Neural cell (in vitro differentiated cells): ENCODE results near the gene LST1. TPM values are rescaled to one million over a fixed set of nuclear protein-coding genes. Genes with fewer than 3 reads are reported as not detected.

Experiments used
- H2AFZ ChIP-seq: fragments of 200-600, 300-800 bp; sonication (generic), shearing (Covaris generic); 2 replicates; pipeline ENCODE4 v1.6.0; 2014; ENCODE audit warnings: low read depth, mild to moderate bottlenecking, antibody characterized with exemption, low read length, moderate library complexity
- H3F3A ChIP-seq: fragments of 200-600 bp; shearing (Covaris generic); 2 replicates; pipeline ENCODE4 v1.6.1; 2016; ENCODE audit warnings: mild to moderate bottlenecking, moderate library complexity, mixed read lengths, antibody characterized with exemption, low read length; ENCODE audit not compliant: insufficient read depth, poor library complexity, severe bottlenecking
- H3K27ac ChIP-seq: fragments of 200-600, 300-800 bp; sonication (generic), shearing (Covaris generic); 2 replicates; pipeline ENCODE4 v1.5.1; 2014; ENCODE audit warnings: mild to moderate bottlenecking, low read length, moderate library complexity
- H3K27me3 ChIP-seq: fragments of 300-800, 200-600 bp; sonication (generic), shearing (Covaris generic); 2 replicates; pipeline ENCODE4 v1.6.0; 2014; ENCODE audit warnings: mild to moderate bottlenecking, low read depth, low read length, moderate library complexity; ENCODE audit not compliant: insufficient read depth
- H3K36me3 ChIP-seq: fragments of 300-800, 200-600 bp; sonication (generic), shearing (Covaris generic); 2 replicates; pipeline ENCODE4 v1.5.1; 2014; ENCODE audit warnings: mild to moderate bottlenecking, antibody characterized with exemption, low read length, moderate library complexity; ENCODE audit not compliant: insufficient read depth
- H3K4me2 ChIP-seq: fragments of 300-800, 200-600 bp; sonication (generic), shearing (Covaris generic); 2 replicates; pipeline ENCODE4 v1.6.0; 2014; ENCODE audit warnings: mild to moderate bottlenecking, low read length
- H3K4me3 ChIP-seq: fragments of 300-800, 200-600 bp; sonication (generic), shearing (Covaris generic); 2 replicates; pipeline ENCODE4 v1.5.1; 2014; ENCODE audit warnings: mild to moderate bottlenecking, low read length, moderate library complexity
- H3K79me2 ChIP-seq: fragments of 200-600 bp; shearing (Covaris generic); replicated peaks from 2 replicates; pipeline ENCODE4 v1.6.0; 2014; ENCODE audit warnings: mild to moderate bottlenecking, low read length, moderate library complexity; ENCODE audit not compliant: insufficient read depth
- H3K9ac ChIP-seq: fragments of 300-800, 200-600 bp; sonication (generic), shearing (Covaris generic); 2 replicates; pipeline ENCODE4 v1.6.1; 2016; ENCODE audit warnings: mild to moderate bottlenecking, low read length, mixed read lengths
- H3K9me2 ChIP-seq: fragments of 200-600 bp; shearing (Covaris generic); 2 replicates; pipeline ENCODE4 v1.6.1; 2016; ENCODE audit warnings: mild to moderate bottlenecking, low read length, mixed read lengths; ENCODE audit not compliant: insufficient read depth
- H3K9me3 ChIP-seq: fragments of 200-600, 300-800 bp; sonication (generic), shearing (Covaris generic); 2 replicates; pipeline ENCODE4 v1.6.1; 2016; ENCODE audit warnings: mild to moderate bottlenecking, mixed run types, low read length, moderate library complexity, mixed read lengths
- H4K20me1 ChIP-seq: fragments of 200-600 bp; shearing (Covaris generic); 2 replicates; pipeline ENCODE4 v1.6.1; 2016; ENCODE audit warnings: mild to moderate bottlenecking, mixed run types; ENCODE audit not compliant: insufficient read depth
- EP300 ChIP-seq: fragments of 450-650 bp; conservative IDR thresholded peaks from 2 replicates; pipeline ENCODE4 v1.6.1; 2014; ENCODE audit warnings: antibody characterized with exemption, mild to moderate bottlenecking, moderate library complexity; ENCODE audit not compliant: poor library complexity, severe bottlenecking
- EZH2 ChIP-seq: fragments of 200-600, 300-800 bp; shearing (Covaris generic), sonication (generic); IDR thresholded peaks from 2 replicates; pipeline ENCODE4 v1.6.1; 2014; ENCODE audit warnings: antibody characterized with exemption, low read length, borderline replicate concordance, mild to moderate bottlenecking; ENCODE audit not compliant: insufficient read depth, poor library complexity, severe bottlenecking
- MXI1 ChIP-seq: fragments of 450-650 bp; conservative IDR thresholded peaks from 2 replicates; pipeline ENCODE4 v1.6.1; 2014; ENCODE audit warnings: antibody characterized with exemption, mild to moderate bottlenecking; ENCODE audit not compliant: poor library complexity, severe bottlenecking
- POLR2AphosphoS5 ChIP-seq: IDR thresholded peaks from 2 replicates; pipeline ENCODE4 v1.6.1; 2012
- RAD21 ChIP-seq: fragments of 450-650 bp; conservative IDR thresholded peaks from 2 replicates; pipeline ENCODE4 v1.6.1; 2014; ENCODE audit warnings: antibody characterized with exemption, mild to moderate bottlenecking, moderate library complexity
- REST ChIP-seq: IDR thresholded peaks from 2 replicates; pipeline ENCODE4 v1.6.1; 2012; ENCODE audit warnings: borderline replicate concordance
- SMC3 ChIP-seq: fragments of 450-650 bp; conservative IDR thresholded peaks from 2 replicates; pipeline ENCODE4 v1.6.1; 2014; ENCODE audit warnings: antibody characterized with exemption, mild to moderate bottlenecking, moderate library complexity; ENCODE audit not compliant: poor library complexity
- TAF1 ChIP-seq: IDR thresholded peaks from 2 replicates; pipeline ENCODE4 v1.6.1; 2012; ENCODE audit warnings: low read depth
- polyA plus RNA-seq: library from polyadenylated mRNA; depleted of rRNA; stranded (reverse); fragments of >200 nt; gene quantifications from 2 replicates; pipeline ENCODE4 v1.2.3, GENCODE V29; 2014
- TF ChIP-seq, protein P1 (sequence below): fragments of 450-650 bp; IDR thresholded peaks from 2 replicates; pipeline ENCODE4 v1.5.1; 2014; ENCODE audit warnings: antibody characterized with exemption, mild to moderate bottlenecking, moderate library complexity; ENCODE audit not compliant: poor library complexity, severe bottlenecking

The LST1 gene
- polyA plus RNA-seq, 1 donor from 2014 or later: not detected

DNA sequence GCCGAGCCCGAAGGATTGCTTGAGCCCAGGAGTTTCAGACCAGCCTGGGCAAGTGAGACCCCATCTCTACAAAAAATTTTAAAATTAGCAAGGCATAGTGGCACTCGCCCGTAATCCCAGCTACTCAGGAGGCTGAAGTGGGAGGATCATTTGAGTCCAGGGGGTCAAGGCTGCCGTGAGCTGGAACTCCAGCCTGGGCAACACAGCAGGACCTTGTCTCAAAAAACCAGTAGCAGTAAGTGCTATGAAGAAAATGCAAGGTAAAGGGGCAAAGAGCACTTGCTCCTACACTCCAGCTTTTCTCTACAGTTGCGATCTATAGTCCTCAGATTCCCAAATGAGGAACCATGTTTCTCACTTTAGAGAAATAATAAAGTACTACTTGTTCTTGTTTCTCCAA is 42.4 kb upstream of the LST1 start:
- H3K9ac ChIP-seq: no peak overlapping the region
- no peak overlapping the region for H3K4me2 ChIP-seq
- no peak overlapping the region for H2AFZ ChIP-seq
- no peak overlapping the region for H3K4me3 ChIP-seq
- no peaks in the 10 kb centered on the region for H3K9me2 ChIP-seq
- TF ChIP-seq, protein P1, sequence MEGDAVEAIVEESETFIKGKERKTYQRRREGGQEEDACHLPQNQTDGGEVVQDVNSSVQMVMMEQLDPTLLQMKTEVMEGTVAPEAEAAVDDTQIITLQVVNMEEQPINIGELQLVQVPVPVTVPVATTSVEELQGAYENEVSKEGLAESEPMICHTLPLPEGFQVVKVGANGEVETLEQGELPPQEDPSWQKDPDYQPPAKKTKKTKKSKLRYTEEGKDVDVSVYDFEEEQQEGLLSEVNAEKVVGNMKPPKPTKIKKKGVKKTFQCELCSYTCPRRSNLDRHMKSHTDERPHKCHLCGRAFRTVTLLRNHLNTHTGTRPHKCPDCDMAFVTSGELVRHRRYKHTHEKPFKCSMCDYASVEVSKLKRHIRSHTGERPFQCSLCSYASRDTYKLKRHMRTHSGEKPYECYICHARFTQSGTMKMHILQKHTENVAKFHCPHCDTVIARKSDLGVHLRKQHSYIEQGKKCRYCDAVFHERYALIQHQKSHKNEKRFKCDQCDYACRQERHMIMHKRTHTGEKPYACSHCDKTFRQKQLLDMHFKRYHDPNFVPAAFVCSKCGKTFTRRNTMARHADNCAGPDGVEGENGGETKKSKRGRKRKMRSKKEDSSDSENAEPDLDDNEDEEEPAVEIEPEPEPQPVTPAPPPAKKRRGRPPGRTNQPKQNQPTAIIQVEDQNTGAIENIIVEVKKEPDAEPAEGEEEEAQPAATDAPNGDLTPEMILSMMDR: no peak
- no peak for TF ChIP-seq EZH2
- TF ChIP-seq TAF1: no peak
- no peak for TF ChIP-seq MXI1
- no peak for TF ChIP-seq EP300
- no peak for TF ChIP-seq RAD21
- no peak for TF ChIP-seq REST
- no peak for TF ChIP-seq SMC3
- no peak for TF ChIP-seq POLR2AphosphoS5
- no peaks in the 10 kb centered on the region for H3F3A ChIP-seq
- peaks cover 20% of the 10 kb centered on the region for H4K20me1 ChIP-seq
- H3K9me3 ChIP-seq: no peaks in the 10 kb centered on the region
- peaks cover 75% of the 10 kb centered on the region for H3K79me2 ChIP-seq
- no peaks in the 10 kb centered on the region for H3K27me3 ChIP-seq
- peaks cover 4% of the 10 kb centered on the region for H3K36me3 ChIP-seq
- H3K27ac ChIP-seq: no peak overlapping the region

GRCh38 chr6:31544676-31545075 is 41.4 kb upstream of the LST1 start:
- Histone ChIP-seq H3K27me3 (no peaks in the 10 kb centered on the region), H2AFZ (no peak overlapping the region), H3K9ac (peak overlapping the region; percentile 80), H3K4me3 (peak overlapping the region; percentile 69), H3K79me2 (peaks cover 68% of the 10 kb centered on the region), H3K9me3 (no peaks in the 10 kb centered on the region), H3K9me2 (no peaks in the 10 kb centered on the region), H3K4me2 (no peak overlapping the region), H3K27ac (no peak overlapping the region), H3K36me3 (peaks cover 7% of the 10 kb centered on the region), H4K20me1 (peaks cover 9% of the 10 kb centered on the region), H3F3A (no peaks in the 10 kb centered on the region)
- no peak for TF ChIP-seq POLR2AphosphoS5
- no peak for TF ChIP-seq RAD21
- no peak for TF ChIP-seq SMC3
- TF ChIP-seq TAF1: no peak

GRCh38 chr6:31545291-31545690 is 40.8 kb upstream of the LST1 start:
- Histone ChIP-seq H3K4me3 (peak overlapping the region; percentile 69), H3K9me2 (no peaks in the 10 kb centered on the region), H3K9ac (peak overlapping the region; percentile 80), H3K4me2 (peak overlapping the region; percentile 74), H3F3A (no peaks in the 10 kb centered on the region), H3K36me3 (peaks cover 7% of the 10 kb centered on the region), H4K20me1 (peaks cover 7% of the 10 kb centered on the region), H3K9me3 (no peaks in the 10 kb centered on the region), H2AFZ (no peak overlapping the region), H3K79me2 (peaks cover 61% of the 10 kb centered on the region), H3K27ac (peak overlapping the region; percentile 93), H3K27me3 (no peaks in the 10 kb centered on the region)
- TF ChIP-seq RAD21 (no peak), REST (no peak), POLR2AphosphoS5 (no peak), MXI1 (no peak), EZH2 (no peak), TAF1 (no peak), EP300 (no peak), SMC3 (no peak)
- TF ChIP-seq, protein P1: no peak
